ENCODE measurements around the gene NXNL2.
A peak's percentile ranks its signal among the peaks of the same experiment; 100 is the strongest.

NXNL2 gene

GRCh38 chr9:88534456-88535225 lies at the start of gene NXNL2:
NXNL2 (plus strand) TSS chr9:88535178; CDS start chr9:88535435, 257 bp downstream.
- Histone ChIP-seq H3K4me2 (ENCODE audit: low read length) (no peak within 1 kb of the TSS), H3K36me3 (replicated peaks; ENCODE audit: low read depth, low read length) (no peaks in the 10 kb centered on the region), H3K27me3 (ENCODE audit: low read depth, low read length) (no peaks in the 10 kb centered on the region), H4K20me1 (ENCODE audit: insufficient read depth, low read length) (no peaks in the 10 kb centered on the region), H3K9ac (ENCODE audit: low read length) (no peak within 1 kb of the TSS), H3K79me2 (ENCODE audit: low read length) (no peaks in the 10 kb centered on the region), H3K4me1 (ENCODE audit: low read length) (peaks cover 21% of the 10 kb centered on the region), H3K9me3 (ENCODE audit: insufficient read depth, low read length) (no peaks in the 10 kb centered on the region), H3K27ac (ENCODE audit: low read length) (no peak within 1 kb of the TSS), H2AFZ (ENCODE audit: low read depth, low read length) (no peak within 1 kb of the TSS), H3K4me3 (ENCODE audit: low read length) (no peak within 1 kb of the TSS)
- TF ChIP-seq EZH2phosphoT487 (IDR thresholded peaks at IDR 0.05; ENCODE audit: low read depth) = no peak
- no peak for TF ChIP-seq CTCF (IDR thresholded peaks at IDR 0.05; ENCODE audit: low read depth, low read length)

GRCh38 chr9:88488166-88488565 lies 46.8 kb upstream of the NXNL2 start:
- no peak overlapping the region for H3K9ac ChIP-seq (ENCODE audit: low read length)
- H3K27ac ChIP-seq (ENCODE audit: low read length) = peak overlapping the region; percentile 18
- no peaks in the 10 kb centered on the region for H3K9me3 ChIP-seq (ENCODE audit: insufficient read depth, low read length)
- no peak overlapping the region for H2AFZ ChIP-seq (ENCODE audit: low read depth, low read length)
- H3K4me2 ChIP-seq (ENCODE audit: low read length) = peak overlapping the region; percentile 27
- H3K79me2 ChIP-seq (ENCODE audit: low read length) = no peaks in the 10 kb centered on the region
- H3K4me1 ChIP-seq (ENCODE audit: low read length) = peaks cover 20% of the 10 kb centered on the region
- H3K36me3 ChIP-seq (replicated peaks; ENCODE audit: low read depth, low read length) = peaks cover 5% of the 10 kb centered on the region
- H3K4me3 ChIP-seq (ENCODE audit: low read length) = no peak overlapping the region
- TF ChIP-seq CTCF (IDR thresholded peaks at IDR 0.05; ENCODE audit: low read depth, low read length) (no peak), EZH2phosphoT487 (IDR thresholded peaks at IDR 0.05; ENCODE audit: low read depth) (no peak)
- no peaks in the 10 kb centered on the region for H3K27me3 ChIP-seq (ENCODE audit: low read depth, low read length)
- H4K20me1 ChIP-seq (ENCODE audit: insufficient read depth, low read length) = no peaks in the 10 kb centered on the region

- no peaks in the 10 kb centered on the region for H3K9me3 ChIP-seq (ENCODE audit: insufficient read depth, low read length)
- no peaks in the 10 kb centered on the region for H3K36me3 ChIP-seq (replicated peaks; ENCODE audit: low read depth, low read length)
- H2AFZ ChIP-seq (ENCODE audit: low read depth, low read length) = no peak overlapping the region
- no peak overlapping the region for H3K4me3 ChIP-seq (ENCODE audit: low read length)
- no peaks in the 10 kb centered on the region for H3K4me1 ChIP-seq (ENCODE audit: low read length)
- no peak overlapping the region for H3K27ac ChIP-seq (ENCODE audit: low read length)
- TF ChIP-seq CTCF (IDR thresholded peaks at IDR 0.05; ENCODE audit: low read depth, low read length) (no peak), EZH2phosphoT487 (IDR thresholded peaks at IDR 0.05; ENCODE audit: low read depth) (no peak)
- no peak overlapping the region for H3K9ac ChIP-seq (ENCODE audit: low read length)
- no peak overlapping the region for H3K4me2 ChIP-seq (ENCODE audit: low read length)
- H4K20me1 ChIP-seq (ENCODE audit: insufficient read depth, low read length) = no peaks in the 10 kb centered on the region
- H3K79me2 ChIP-seq (ENCODE audit: low read length) = no peaks in the 10 kb centered on the region
- H3K27me3 ChIP-seq (ENCODE audit: low read depth, low read length) = no peaks in the 10 kb centered on the region
These were observed 39.8 kb upstream of the NXNL2 start for GRCh38 chr9:88494983-88495721.

GRCh38 chr9:88497224-88497623 lies 37.8 kb upstream of the NXNL2 start:
- Histone ChIP-seq H3K4me1 (ENCODE audit: low read length) (no peaks in the 10 kb centered on the region), H3K27me3 (ENCODE audit: low read depth, low read length) (no peaks in the 10 kb centered on the region), H3K9me3 (ENCODE audit: insufficient read depth, low read length) (no peaks in the 10 kb centered on the region), H3K9ac (ENCODE audit: low read length) (no peak overlapping the region), H3K4me2 (ENCODE audit: low read length) (no peak overlapping the region), H3K4me3 (ENCODE audit: low read length) (no peak overlapping the region), H3K27ac (ENCODE audit: low read length) (no peak overlapping the region), H2AFZ (ENCODE audit: low read depth, low read length) (no peak overlapping the region), H4K20me1 (ENCODE audit: insufficient read depth, low read length) (no peaks in the 10 kb centered on the region), H3K79me2 (ENCODE audit: low read length) (no peaks in the 10 kb centered on the region), H3K36me3 (replicated peaks; ENCODE audit: low read depth, low read length) (no peaks in the 10 kb centered on the region)
- TF ChIP-seq EZH2phosphoT487 (IDR thresholded peaks at IDR 0.05; ENCODE audit: low read depth) = no peak
- TF ChIP-seq CTCF (IDR thresholded peaks at IDR 0.05; ENCODE audit: low read depth, low read length) = no peak
